ENCODE results near the gene SCPEP1. TPM values are rescaled to one million over a fixed set of nuclear protein-coding genes. Genes with fewer than 3 reads are reported as not detected.

The SCPEP1 gene
- total RNA-seq, 4 donors from 2014 or later: 84.5 to 104 (median 94.1) TPM

GRCh38 chr17:57033296-57033695 is 55.4 kb downstream of the SCPEP1 start:
- Histone ChIP-seq H3K4me1 (peaks cover 7 to 60% (median 12%) of the 10 kb centered on the region in 3 donors), H3K4me3 (no peak overlapping the region), H3K36me3 (no peaks in the 10 kb centered on the region), H3K9me3 (no peaks in the 10 kb centered on the region), H3K27me3 (no peaks in the 10 kb centered on the region), H3K27ac (peak overlapping the region; percentile 78 to 96 (median 86))
- ATAC-seq: peak; percentile 40
- WGBS, 2 donors (ENCODE audit: low coverage in 1 of 2): 7 to 25% methylated on average over 3 of the region's 3 CpGs
- TF ChIP-seq POLR2AphosphoS5 (IDR thresholded peaks at IDR 0.05): peak; percentile 71
- no peak for TF ChIP-seq POLR2A (IDR thresholded peaks at IDR 0.05)

- no peak for ATAC-seq
- no peak overlapping the region for H3K4me3 ChIP-seq
- peaks cover 7 to 60% (median 12%) of the 10 kb centered on the region in 3 donors for H3K4me1 ChIP-seq
- no peak for TF ChIP-seq POLR2AphosphoS5 (IDR thresholded peaks at IDR 0.05)
- TF ChIP-seq CTCF (IDR thresholded peaks at IDR 0.05): no peak
- no peak for TF ChIP-seq EP300 (IDR thresholded peaks at IDR 0.05)
- no peak for TF ChIP-seq POLR2A (IDR thresholded peaks at IDR 0.05)
- no peaks in the 10 kb centered on the region for H3K27me3 ChIP-seq
- peak overlapping the region in 3 of 4 donors; percentile 69 to 82 (median 78) for H3K27ac ChIP-seq
- H3K9me3 ChIP-seq: no peaks in the 10 kb centered on the region
- WGBS, 2 donors (ENCODE audit: low coverage in 1 of 2): 86 to 94% methylated on average over 5 to 8 of the region's 10 CpGs
- no peaks in the 10 kb centered on the region for H3K36me3 ChIP-seq
Measured at GRCh38 chr17:57034807-57035754, 57.1 kb downstream of the SCPEP1 start.

- peak; percentile 56 for ATAC-seq
- no peaks in the 10 kb centered on the region for H3K9me3 ChIP-seq
- no peaks in the 10 kb centered on the region for H3K36me3 ChIP-seq
- H3K27ac ChIP-seq: peak overlapping the region; percentile 40 to 78 (median 68)
- peak overlapping the region in 1 of 2 donors; percentile 4 for H3K4me3 ChIP-seq
- no peak for TF ChIP-seq POLR2A (IDR thresholded peaks at IDR 0.05)
- no peak for TF ChIP-seq EP300 (IDR thresholded peaks at IDR 0.05)
- TF ChIP-seq POLR2AphosphoS5 (IDR thresholded peaks at IDR 0.05): peak; percentile 58
- H3K4me1 ChIP-seq: peaks cover 7 to 60% (median 12%) of the 10 kb centered on the region in 3 donors
- no peaks in the 10 kb centered on the region for H3K27me3 ChIP-seq
- 37 to 62% methylated on average over 2 to 4 of the region's 4 CpGs for WGBS, 2 donors (ENCODE audit: low coverage in 1 of 2)
Measured at GRCh38 chr17:57035971-57036481, 58.1 kb downstream of the SCPEP1 start.

- TF ChIP-seq EP300 (IDR thresholded peaks at IDR 0.05): no peak
- TF ChIP-seq POLR2AphosphoS5 (IDR thresholded peaks at IDR 0.05): no peak
- TF ChIP-seq CTCF (IDR thresholded peaks at IDR 0.05): no peak
- TF ChIP-seq POLR2A (IDR thresholded peaks at IDR 0.05): no peak
- Histone ChIP-seq H3K4me3 (no peak overlapping the region), H3K27ac (no peak overlapping the region), H3K4me1 (peaks cover 7 to 52% (median 12%) of the 10 kb centered on the region in 3 donors), H3K9me3 (no peaks in the 10 kb centered on the region), H3K36me3 (no peaks in the 10 kb centered on the region), H3K27me3 (no peaks in the 10 kb centered on the region)
- 67 to 75% methylated on average over 1 of the region's 1 CpG for WGBS, 2 donors (ENCODE audit: low coverage in 1 of 2)
- no peak for ATAC-seq
Measured at GRCh38 chr17:57037411-57037810, 59.5 kb downstream of the SCPEP1 start.

- no peak for TF ChIP-seq POLR2AphosphoS5 (IDR thresholded peaks at IDR 0.05)
- no peak for TF ChIP-seq POLR2A (IDR thresholded peaks at IDR 0.05)
- TF ChIP-seq EP300 (IDR thresholded peaks at IDR 0.05): no peak
- no peak for TF ChIP-seq CTCF (IDR thresholded peaks at IDR 0.05)
Measured at GRCh38 chr17:57038486-57038885, 60.6 kb downstream of the SCPEP1 start.

More at GRCh38 chr17:57038486-57038885, 60.6 kb downstream of the SCPEP1 start:
- Histone ChIP-seq H3K27me3 (no peaks in the 10 kb centered on the region), H3K4me1 (peaks cover 7 to 42% (median 12%) of the 10 kb centered on the region in 3 donors), H3K4me3 (no peak overlapping the region), H3K36me3 (no peaks in the 10 kb centered on the region), H3K27ac (no peak overlapping the region), H3K9me3 (no peaks in the 10 kb centered on the region)
- WGBS, 2 donors (ENCODE audit: low coverage in 1 of 2): 78 to 89% methylated on average over 1 to 3 of the region's 3 CpGs
- no peak for ATAC-seq
